ENCODE results near the gene UNCX. TPM values are rescaled to one million over a fixed set of nuclear protein-coding genes. Genes with fewer than 3 reads are reported as not detected.

The UNCX gene
- total and polyA plus RNA-seq, 9 of the 15 experiments (the other 6 are each of a cell fraction or from before 2014, with no cell fraction given), result not detected

DNA sequence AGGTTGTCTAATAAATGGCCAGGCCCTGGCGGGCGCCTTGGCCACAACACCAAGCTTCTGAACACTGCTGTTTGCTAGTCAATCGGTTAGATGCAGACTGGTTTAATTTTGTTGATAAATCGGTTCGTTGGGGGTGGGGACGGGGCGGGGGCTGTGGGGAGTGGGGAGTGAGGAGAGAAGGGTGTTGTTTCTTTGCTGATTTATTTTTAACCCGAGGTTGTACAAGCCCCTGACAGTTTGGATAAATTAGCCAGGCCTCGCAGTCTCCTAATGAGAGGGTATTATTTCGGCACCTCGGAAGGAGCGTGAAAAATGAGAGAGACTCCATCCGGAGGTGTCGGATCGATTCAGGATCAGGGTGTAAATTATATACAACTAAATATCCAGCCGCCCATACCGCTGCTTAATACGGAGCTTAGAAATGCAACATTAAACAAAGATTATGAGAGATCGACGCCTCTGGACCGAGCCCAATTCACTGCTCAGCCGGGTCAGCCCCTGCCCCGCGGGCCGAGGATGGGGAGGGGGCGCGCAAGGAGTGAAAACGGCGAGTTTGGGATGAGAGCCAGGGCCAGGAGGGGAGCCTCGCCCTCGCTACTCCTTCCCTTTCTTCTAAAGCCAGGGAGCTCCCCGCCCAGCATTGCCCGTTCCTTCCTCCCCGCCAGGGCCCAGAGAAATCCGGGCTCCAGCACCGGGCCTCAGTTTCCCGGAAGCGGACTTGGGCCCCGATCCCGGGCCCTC lies 8.0 kb downstream of the UNCX start:
- ChIA-PET POLR2A (interaction anchor here (0.9 kb wide), 1 partner anchor 103 kb away, joined by 3 read pairs; no protein-coding TSS in a partner anchor), CTCF (ENCODE audit: low intra/inter-chr PET ratio) (no interaction called here)
- Histone ChIP-seq H3K9me1 (ENCODE audit: control insufficient read depth, insufficient read depth, low read length) (no peaks in the 10 kb centered on the region), H3K4me3 (no peak overlapping the region), H3K9ac (ENCODE audit: insufficient read depth in 1 of 2, low read depth in 2 of 2, low read length in 2 of 2) (no peak overlapping the region), H3K36me3 (ENCODE audit: control insufficient read depth, insufficient read depth, low read length) (no peaks in the 10 kb centered on the region), H2AFZ (ENCODE audit: low read depth, low read length) (no peak overlapping the region), H3K9me3 (replicated peaks; ENCODE audit: control insufficient read depth, insufficient read depth, low read depth, low read length) (no peaks in the 10 kb centered on the region), H3K27ac (ENCODE audit: extremely low read depth, low read depth, low read length) (no peak overlapping the region), H3K27me3 (ENCODE audit: control insufficient read depth in 2 of 2, insufficient read depth in 2 of 2, low read length in 2 of 2) (peaks cover 66 to 76% of the 10 kb centered on the region in 2 experiments; a peak in 4 of 5 replicates), H3K4me2 (ENCODE audit: insufficient read depth, low read length) (no peak overlapping the region), H3K79me2 (ENCODE audit: control insufficient read depth, insufficient read depth, low read length) (no peaks in the 10 kb centered on the region), H4K20me1 (replicated peaks; ENCODE audit: control insufficient read depth, insufficient read depth, low read length) (peaks cover 5% of the 10 kb centered on the region; the same call in 1 of the 2 replicates), H3K4me1 (replicated peaks in 1 of 2; ENCODE audit: control insufficient read depth in 2 of 2, insufficient read depth in 2 of 2, low read length in 2 of 2) (peaks cover 0 to 26% of the 10 kb centered on the region in 2 experiments; a peak in 2 of 5 replicates)
- in situ Hi-C loops (cut with MboI), result no loop called here
- no TSS peak for BruUV-seq (replicated peaks)
- WGBS (ENCODE audit: insufficient coverage, low coverage, missing lambda C conversion rate), result 3% methylated on average over 34 of the region's 40 CpGs
- no peak for DNase-seq (ENCODE audit: extremely low read depth in 1 of 4, low spot score in 3 of 4)
- intact Hi-C loops (cut with micrococcal nuclease), result no loop called here
- no peak for ATAC-seq
- TF ChIP-seq SRSF3 (IDR thresholded peaks at IDR 0.05; ENCODE audit: insufficient read depth, low read length) (no peak), ZNF133 (CRISPR knock-in tag; IDR thresholded peaks at IDR 0.05) (no peak), DDX20 (tag; IDR thresholded peaks at IDR 0.05; ENCODE audit: low read depth) (no peak), PHB2 (IDR thresholded peaks at IDR 0.05; ENCODE audit: low read depth) (no peak), BRD4 (IDR thresholded peaks at IDR 0.05) (no peak), SAFB2 (IDR thresholded peaks at IDR 0.05; ENCODE audit: borderline replicate concordance, low read depth, low read length, severe bottlenecking) (no peak), ZNF41 (CRISPR knock-in tag; conservative IDR thresholded peaks at IDR 0.05) (no peak), SPI1 (IDR thresholded peaks at IDR 0.05; ENCODE audit: borderline replicate concordance, low read depth, low read length) (no peak), MBD2 (IDR thresholded peaks at IDR 0.05; ENCODE audit: borderline replicate concordance, low read depth) (no peak), RBM15 (IDR thresholded peaks at IDR 0.05; ENCODE audit: insufficient read depth, low read length) (no peak), RAD51 (IDR thresholded peaks at IDR 0.05; ENCODE audit: borderline replicate concordance, low read depth) (no peak), FOXA3 (CRISPR knock-in tag; conservative IDR thresholded peaks at IDR 0.05 in 1 of 2, IDR thresholded peaks at IDR 0.05 in 1 of 2) (no peak)
- TF ChIP-seq, protein P1, sequence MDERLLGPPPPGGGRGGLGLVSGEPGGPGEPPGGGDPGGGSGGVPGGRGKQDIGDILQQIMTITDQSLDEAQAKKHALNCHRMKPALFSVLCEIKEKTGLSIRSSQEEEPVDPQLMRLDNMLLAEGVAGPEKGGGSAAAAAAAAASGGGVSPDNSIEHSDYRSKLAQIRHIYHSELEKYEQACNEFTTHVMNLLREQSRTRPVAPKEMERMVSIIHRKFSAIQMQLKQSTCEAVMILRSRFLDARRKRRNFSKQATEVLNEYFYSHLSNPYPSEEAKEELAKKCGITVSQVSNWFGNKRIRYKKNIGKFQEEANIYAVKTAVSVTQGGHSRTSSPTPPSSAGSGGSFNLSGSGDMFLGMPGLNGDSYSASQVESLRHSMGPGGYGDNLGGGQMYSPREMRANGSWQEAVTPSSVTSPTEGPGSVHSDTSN (CRISPR knock-in tag; IDR thresholded peaks at IDR 0.05; ENCODE audit: low read depth), result no peak
- TF ChIP-seq, protein P1 (tag; conservative IDR thresholded peaks at IDR 0.05; ENCODE audit: low read depth), result no peak
- TF ChIP-seq, protein P2, sequence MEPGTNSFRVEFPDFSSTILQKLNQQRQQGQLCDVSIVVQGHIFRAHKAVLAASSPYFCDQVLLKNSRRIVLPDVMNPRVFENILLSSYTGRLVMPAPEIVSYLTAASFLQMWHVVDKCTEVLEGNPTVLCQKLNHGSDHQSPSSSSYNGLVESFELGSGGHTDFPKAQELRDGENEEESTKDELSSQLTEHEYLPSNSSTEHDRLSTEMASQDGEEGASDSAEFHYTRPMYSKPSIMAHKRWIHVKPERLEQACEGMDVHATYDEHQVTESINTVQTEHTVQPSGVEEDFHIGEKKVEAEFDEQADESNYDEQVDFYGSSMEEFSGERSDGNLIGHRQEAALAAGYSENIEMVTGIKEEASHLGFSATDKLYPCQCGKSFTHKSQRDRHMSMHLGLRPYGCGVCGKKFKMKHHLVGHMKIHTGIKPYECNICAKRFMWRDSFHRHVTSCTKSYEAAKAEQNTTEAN (CRISPR knock-in tag; IDR thresholded peaks at IDR 0.05), result no peak
- no peak for FAIRE-seq
